Bronchial epithelial cell (primary cell): ENCODE measurements around the gene PBRM1. TPM values are rescaled to one million over a fixed set of nuclear protein-coding genes. Genes with fewer than 3 reads are reported as not detected.

Experiments
- DNase-seq: peaks from one replicate; pipeline ENCODE4 v3.0.0-alpha.2; 2010; ENCODE audit warnings: low read depth
- FAIRE-seq: peaks from 2 replicates; lab custom pipeline; 2011; peaks lifted over from hg19 to GRCh38; lab: Jason Lieb, UNC
- H3K27me3 ChIP-seq: 2 replicates; pipeline ENCODE4 v1.5.1; 2011; ENCODE audit warnings: low read length; ENCODE audit not compliant: control insufficient read depth, insufficient read depth
- H3K36me3 ChIP-seq: 2 replicates; pipeline ENCODE4 v1.5.1; 2011; ENCODE audit warnings: low read length; ENCODE audit not compliant: control insufficient read depth, insufficient read depth
- H3K4me3 ChIP-seq: 2 replicates; pipeline ENCODE4 v1.5.1; 2011; ENCODE audit warnings: mild to moderate bottlenecking, low read depth, low read length, control low read depth
- CTCF ChIP-seq: IDR thresholded peaks from 2 replicates; pipeline ENCODE4 v1.5.1; 2011; ENCODE audit warnings: mild to moderate bottlenecking, moderate library complexity, low read length, control low read depth, inconsistent platforms; ENCODE audit not compliant: insufficient read depth, severe bottlenecking
- total RNA-seq: library from RNA; depleted of rRNA; stranded (reverse); fragments of >200 nt; gene quantifications from 2 replicates; pipeline ENCODE4 v1.2.1, GENCODE V29; 2014

The PBRM1 gene
- total RNA-seq, 1 donor from 2014 or later: 95.6 TPM

- Histone ChIP-seq H3K36me3 (peaks cover 9% of the 10 kb centered on the region), H3K4me3 (no peak overlapping the region), H3K27me3 (no peaks in the 10 kb centered on the region)
- no peak for TF ChIP-seq CTCF
- DNase-seq (no peak), FAIRE-seq (no peak)
These were observed 128.4 kb downstream of the PBRM1 start for GRCh38 chr3:52557011-52557960.

GRCh38 chr3:52555056-52555455 lies 130.7 kb downstream of the PBRM1 start:
- FAIRE-seq (no peak), DNase-seq (no peak)
- peaks cover 6% of the 10 kb centered on the region for H3K36me3 ChIP-seq
- no peak for TF ChIP-seq CTCF
- H3K4me3 ChIP-seq: no peak overlapping the region
- H3K27me3 ChIP-seq: no peaks in the 10 kb centered on the region

- H3K4me3 ChIP-seq: no peak overlapping the region
- H3K27me3 ChIP-seq: no peaks in the 10 kb centered on the region
- DNase-seq: no peak
- no peak for TF ChIP-seq CTCF
- FAIRE-seq: no peak
- peaks cover 6% of the 10 kb centered on the region for H3K36me3 ChIP-seq
These were observed 131.5 kb downstream of the PBRM1 start for GRCh38 chr3:52554026-52554755.

GRCh38 chr3:52552089-52552488 lies 133.6 kb downstream of the PBRM1 start:
- Histone ChIP-seq H3K27me3 (no peaks in the 10 kb centered on the region), H3K4me3 (no peak overlapping the region), H3K36me3 (peaks cover 7% of the 10 kb centered on the region)
- DNase-seq: peak; percentile 71
- no peak for TF ChIP-seq CTCF
- FAIRE-seq: no peak

- peaks cover 7% of the 10 kb centered on the region for H3K36me3 ChIP-seq
- no peak for TF ChIP-seq CTCF
- DNase-seq (no peak), FAIRE-seq (peak; percentile 47)
- H3K4me3 ChIP-seq: no peak overlapping the region
- H3K27me3 ChIP-seq: no peaks in the 10 kb centered on the region
These were observed 134.6 kb downstream of the PBRM1 start for GRCh38 chr3:52551118-52551517.
